DMS 273 treated with DMSO at 0.1 percent for 48 hours (cell line): Measurements from ENCODE around the gene PTPRR.

Source experiments
- DNase-seq: peaks from one replicate; lab custom pipeline; 2025; lab: John Stamatoyannopoulos, UW

PTPRR gene

DNA sequence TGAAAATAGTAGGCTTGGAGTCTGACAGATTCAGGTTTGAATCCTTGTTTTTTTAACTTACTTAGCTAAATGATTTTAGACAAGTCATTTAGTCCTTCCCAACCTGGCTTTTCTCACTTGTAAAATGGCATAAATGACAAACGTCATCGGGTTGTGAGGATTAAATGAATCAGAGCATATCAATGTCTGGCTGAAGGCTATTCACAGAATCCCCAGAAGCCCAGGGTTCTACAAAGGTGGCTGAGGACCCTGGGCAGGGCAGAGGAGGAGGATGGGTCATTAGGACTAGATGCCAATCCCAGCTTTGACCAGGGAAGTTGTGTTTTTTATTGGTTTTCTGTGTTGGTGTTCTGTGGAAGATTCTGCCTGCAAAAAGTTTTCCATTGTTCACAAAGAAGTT, 275.7 kb downstream of the PTPRR start:
- DNase-seq: no peak

- DNase-seq: no peak
Measured at GRCh38 chr12:70643939-70644338, 276.6 kb downstream of the PTPRR start.

- DNase-seq: no peak
Measured at GRCh38 chr12:70641691-70642090, 278.8 kb downstream of the PTPRR start.

DNA sequence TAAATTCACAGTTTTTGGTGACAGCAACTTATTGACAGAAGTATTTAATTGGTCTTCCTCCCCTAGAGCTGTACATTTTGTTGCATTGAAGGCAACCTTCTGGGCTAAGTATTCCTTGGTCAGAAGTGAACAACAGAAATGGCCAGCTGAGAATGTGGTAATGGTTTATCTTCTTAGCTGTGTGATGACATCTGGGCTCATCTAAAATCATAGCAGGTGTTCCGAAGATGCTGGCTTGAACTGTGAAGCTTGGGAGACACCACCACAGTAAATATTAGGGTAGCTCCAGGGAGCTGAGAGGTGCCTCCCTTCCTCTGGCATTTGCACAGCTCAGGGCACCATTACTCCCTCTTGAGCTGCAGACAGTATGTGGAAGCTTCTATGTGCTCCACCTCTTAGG, 279.6 kb downstream of the PTPRR start:
- DNase-seq: no peak

DNA sequence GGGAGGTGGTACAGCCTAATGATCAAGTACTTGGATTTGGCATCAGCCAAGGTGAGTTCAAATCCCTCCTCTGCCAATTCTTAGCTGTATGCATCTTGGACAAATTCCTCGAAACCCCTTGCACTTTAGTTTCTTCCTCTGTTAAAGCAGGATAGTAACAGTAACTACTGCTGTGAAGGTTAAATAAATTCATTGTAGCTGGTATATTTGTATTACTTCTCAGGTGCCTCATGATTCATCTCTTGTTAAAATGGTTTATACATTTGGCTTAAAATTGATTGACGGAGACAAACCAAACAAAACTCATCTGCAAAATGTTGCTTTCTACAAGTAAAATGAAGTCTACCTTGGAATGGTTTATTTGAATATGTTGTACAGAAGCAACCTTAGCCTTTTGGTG, 281.0 kb downstream of the PTPRR start:
- DNase-seq: no peak

DNA sequence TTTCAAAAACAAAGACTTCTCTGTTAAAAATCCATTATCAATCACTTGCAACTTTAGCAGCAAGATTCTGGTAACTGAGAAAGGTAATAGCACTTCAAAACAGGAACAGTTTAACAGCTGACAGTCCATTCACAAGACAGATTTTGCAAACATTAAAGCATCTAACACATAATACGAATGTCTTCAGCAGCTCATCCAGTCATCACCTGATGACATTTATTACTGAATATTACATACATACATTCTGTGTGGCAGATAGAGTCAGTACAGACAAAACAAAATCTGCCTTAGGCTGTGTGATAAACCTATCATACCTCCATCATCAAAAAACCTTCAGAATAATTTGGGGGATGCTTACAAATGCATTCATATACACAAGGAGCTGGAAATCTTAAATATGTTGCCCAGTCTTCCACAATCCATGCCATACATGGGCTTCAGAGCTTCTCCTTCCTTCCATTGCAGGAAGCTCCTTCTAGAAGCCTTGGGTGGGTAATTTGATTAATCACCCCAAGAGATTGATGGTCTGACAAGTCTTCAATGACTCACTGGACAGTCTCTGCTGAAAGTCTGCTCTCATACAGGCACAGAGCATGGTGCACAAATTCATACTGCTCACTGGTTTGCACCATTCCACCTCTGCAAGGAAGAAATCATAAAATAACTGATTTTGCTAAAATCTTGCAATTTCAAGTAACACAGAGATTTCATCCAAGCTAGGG, 281.7 kb downstream of the PTPRR start:
- no peak for DNase-seq

DNA sequence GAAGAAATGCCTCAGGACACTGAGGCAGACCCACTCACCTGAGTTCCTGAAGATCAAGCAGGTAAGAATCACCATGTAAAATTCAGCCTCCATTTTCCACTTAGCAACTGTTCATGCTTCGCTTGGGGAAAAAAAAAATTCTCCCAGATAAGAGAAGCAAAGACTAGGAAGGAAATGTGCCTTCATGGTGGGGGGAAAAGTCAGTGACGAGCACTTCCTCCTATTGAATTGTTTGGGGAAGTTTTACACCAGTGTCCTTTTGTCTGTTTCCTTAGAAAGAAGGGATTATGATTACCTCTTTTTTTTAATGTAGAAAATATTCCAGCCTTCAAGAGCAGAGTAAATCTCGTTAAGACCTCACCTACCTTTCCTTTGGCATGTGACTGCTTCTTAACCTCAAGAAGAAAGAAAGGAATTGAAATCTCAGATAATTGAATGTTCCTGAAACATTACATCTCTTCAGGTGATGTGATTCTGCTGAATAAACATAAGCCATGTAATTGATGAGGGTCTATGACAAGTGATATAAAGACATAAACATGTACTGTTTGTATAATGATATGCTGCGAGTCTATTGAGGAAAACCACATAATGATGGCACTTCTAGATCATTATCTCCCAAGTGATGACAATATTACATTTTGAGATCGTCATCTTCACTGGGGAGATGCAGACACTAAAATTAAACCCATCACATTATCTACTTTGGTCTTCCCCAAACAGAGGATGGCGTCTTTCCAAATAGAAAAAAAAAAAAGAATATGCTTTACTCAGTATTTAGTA, 283.0 kb downstream of the PTPRR start, which contains the start of gene PTPRB:
PTPRB (minus strand) TSS at position 127 of the 783 bp plus-strand sequence; CDS start at position 93, 34 bp downstream.
- no peak for DNase-seq

- DNase-seq: no peak
Measured at GRCh38 chr12:70635755-70636154, 284.8 kb downstream of the PTPRR start.

- DNase-seq: no peak
Measured at GRCh38 chr12:70628701-70629480, 291.6 kb downstream of the PTPRR start.

GRCh38 chr12:70627677-70628076, 292.9 kb downstream of the PTPRR start:
- no peak for DNase-seq

DNA sequence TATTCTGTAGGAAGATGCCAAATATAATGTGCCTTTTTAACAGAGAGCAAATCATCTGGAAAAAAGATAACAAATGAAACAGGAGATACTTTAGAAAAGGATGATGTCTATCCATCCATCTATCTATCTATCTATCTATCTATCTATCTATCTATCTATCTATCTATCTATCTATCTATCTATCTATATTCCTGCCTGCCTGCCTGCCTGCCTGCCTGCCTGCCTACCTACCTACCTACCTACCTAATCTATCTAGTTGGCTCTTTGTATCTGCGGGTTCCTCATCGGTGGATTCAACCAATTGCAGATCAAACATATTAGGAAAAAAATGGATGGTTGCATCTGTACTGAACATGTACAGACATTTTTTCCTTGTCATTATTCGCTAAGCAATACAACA, 294.4 kb downstream of the PTPRR start:
- no peak for DNase-seq

DNA sequence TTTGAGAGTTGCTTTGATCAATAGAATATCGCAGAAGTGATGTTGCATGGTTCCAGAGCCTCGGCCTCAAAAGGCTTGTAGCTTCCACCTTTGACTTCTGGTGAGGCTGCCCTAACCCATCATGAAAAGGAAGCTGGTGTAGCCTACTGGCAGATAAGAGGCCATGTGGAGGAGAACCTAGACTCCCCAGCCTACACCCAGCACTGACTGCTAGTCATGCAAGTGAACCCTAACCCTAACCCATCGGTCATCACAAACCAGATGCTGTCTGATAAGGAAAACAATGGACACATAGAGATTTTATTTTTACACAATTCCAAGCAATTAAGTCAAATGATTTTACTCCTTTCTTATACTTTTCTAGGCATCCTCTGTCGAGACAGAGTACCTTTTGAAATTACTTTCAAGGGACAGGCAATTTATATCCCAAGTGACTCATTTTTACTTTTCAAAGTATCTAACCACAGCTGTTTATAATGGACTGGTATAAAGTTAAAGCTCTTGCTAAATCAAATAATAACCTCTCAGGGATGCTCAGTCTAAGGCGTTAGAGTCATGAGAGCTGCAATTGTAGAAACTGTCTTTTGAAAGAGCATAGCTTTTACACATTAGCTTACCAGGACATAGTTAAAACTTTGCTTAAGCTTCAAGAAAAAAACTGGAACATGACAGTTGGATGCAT, 300.9 kb downstream of the PTPRR start:
- no peak for DNase-seq

- DNase-seq: no peak
Measured at GRCh38 chr12:70618371-70618770, 302.2 kb downstream of the PTPRR start.

- no peak for DNase-seq
Measured at GRCh38 chr12:70617450-70617849, 303.1 kb downstream of the PTPRR start.

GRCh38 chr12:70615174-70615866, 305.2 kb downstream of the PTPRR start:
- no peak for DNase-seq

DNA sequence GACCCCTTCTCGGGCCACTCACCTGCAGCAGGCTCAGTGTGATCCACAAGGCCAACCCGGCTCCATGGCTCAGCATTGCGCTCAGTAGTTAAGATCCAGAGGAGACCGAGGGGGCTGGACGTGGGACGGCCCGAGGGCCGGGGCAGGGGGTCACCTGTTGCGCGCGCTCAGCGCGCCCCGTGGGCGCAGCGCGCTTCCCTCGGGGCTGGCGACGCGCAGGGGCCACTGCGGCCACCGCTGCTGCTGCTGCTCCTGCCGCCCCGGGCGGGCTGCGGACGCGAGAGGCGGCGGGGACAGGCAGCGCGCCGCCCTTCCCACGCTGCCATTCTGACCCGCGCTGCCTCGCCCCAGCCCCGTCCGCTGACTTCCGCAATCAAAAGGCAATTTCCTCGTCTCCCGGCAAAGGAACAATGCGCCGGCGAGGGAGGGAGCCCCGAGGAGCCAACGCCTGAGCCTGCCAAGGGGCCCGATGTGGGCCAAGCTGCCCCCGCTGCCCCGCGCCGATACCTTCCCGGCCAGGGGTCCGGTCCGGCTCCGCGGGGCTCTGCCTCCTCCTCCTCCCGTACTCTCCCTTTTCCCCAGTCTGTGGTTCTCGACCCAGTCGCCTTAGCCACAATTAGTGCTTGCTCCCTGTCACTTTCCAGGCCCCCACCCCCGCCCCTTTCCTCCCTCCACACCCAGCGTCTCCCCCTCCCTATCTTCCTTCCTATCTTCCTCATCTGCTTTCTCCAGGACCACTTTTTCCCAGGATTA, 310.6 kb downstream of the PTPRR start:
- DNase-seq: no peak

- no peak for DNase-seq
Measured at GRCh38 chr12:70609203-70609602, 311.3 kb downstream of the PTPRR start.

DNA sequence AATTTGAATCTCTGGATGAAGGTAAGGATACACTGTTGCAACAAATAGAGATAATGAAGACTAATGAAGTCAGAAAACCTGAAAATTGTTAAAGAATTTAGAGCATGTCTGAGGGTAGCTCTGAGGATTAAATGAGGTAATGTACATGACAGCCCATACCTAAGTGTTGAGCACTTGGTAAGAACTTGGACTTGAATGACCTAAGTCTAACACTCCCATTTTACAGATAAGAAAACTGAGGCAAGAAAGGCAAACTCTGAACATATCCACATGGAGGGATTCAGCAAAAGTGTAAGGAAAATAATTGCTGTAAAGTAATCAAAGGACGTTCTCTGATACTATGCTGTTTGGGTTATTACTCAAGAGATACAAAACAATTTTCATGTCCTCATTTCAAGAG, 312.4 kb downstream of the PTPRR start:
- DNase-seq: no peak

DNA sequence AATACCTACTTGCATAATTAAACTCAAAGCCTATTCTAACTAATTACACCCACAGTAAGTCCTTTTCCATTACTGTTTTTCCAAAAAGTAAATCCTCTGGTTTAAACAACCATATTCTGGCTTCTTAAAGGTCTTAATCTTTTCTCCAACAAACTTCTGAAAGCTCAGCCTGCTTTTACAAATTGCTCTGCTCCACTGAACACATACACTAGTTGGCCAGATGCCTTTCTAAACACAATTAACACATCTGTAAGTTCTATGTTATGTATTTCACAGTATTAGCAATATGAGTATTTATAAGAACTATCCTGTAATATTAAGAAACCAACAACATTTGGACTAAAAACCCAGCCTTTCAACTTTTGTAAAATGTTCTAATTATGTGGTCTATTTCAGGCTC, 313.4 kb downstream of the PTPRR start:
- no peak for DNase-seq

DNA sequence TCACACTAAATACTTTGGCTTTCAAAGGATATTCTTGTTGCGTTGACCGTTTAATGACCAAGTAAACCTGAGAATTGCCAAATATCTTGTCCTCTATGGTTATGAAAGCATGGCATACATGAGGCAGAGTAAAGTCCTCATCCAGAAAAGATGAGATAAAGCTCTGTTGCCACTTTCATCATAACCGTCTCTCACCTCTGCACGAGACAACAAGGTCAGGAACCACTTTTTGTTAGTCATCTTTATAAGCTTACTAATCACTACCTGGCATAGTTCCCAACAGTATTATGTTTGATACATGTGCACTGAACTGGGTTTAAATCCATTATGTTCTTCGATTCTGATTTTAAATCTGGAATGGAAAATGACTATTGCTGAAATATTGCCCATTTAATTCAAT, 314.6 kb downstream of the PTPRR start:
- DNase-seq: no peak

DNA sequence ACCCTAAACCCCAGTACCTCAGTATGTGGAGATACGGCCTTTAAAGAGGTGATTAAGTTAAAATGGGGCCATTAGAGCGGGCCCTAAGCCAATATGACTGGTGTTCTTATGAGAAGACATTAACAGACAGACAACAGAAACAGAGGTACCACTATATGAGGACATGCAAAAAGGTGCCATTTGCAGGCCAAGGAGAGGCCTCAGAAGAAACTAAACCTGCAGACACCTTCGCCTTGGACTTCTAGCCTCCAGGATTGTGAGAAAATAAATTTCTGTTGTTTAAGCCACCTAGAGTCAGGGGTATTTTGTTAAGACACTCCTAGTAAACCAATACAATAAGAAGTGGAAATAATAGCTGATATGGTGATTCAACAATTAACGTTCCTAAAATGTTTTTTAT, 315.9 kb downstream of the PTPRR start:
- no peak for DNase-seq
